Glomerular endothelial cell (primary cell): ENCODE measurements around the gene MYLK4. TPM values are rescaled to one million over a fixed set of nuclear protein-coding genes. Genes with fewer than 3 reads are reported as not detected.

Experiments used
- DNase-seq: peaks from one replicate; pipeline ENCODE4 v3.0.0-alpha.2; 2011; ENCODE audit warnings: low read depth, low spot score; ENCODE audit errors: extremely low read depth
- total RNA-seq: library from RNA; depleted of rRNA; stranded (reverse); fragments of >200 nt; gene quantifications from 2 replicates; pipeline ENCODE4 v1.2.3, GENCODE V29; 2015

MYLK4 gene
- total RNA-seq: 0.35 and 0.44 TPM in 2 replicates

DNA sequence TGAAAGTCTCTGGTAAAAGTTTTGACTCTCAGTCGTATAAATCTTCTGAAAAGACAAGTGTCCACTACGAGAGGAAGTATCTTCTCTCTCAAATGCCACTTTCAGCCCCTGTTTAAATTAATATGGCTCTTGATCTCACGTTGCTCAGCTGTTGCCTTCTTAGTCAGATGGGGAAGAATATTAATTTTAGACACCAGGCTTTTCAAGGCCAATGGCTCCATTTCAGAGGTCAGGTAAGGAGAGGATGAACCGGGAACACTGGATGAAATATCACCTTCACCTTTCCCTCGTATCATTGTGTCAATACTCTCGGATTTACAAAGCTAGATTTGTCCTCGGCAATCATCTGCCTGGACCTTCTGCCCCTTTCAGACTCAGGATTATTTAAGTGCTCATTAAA lies at the start of gene MYLK4:
Gene MYLK4, minus strand, starts transcription at position 91 of the 400 bp plus-strand sequence. CDS start 1,628 bp downstream, outside the sequence.
- DNase-seq: no peak

DNA sequence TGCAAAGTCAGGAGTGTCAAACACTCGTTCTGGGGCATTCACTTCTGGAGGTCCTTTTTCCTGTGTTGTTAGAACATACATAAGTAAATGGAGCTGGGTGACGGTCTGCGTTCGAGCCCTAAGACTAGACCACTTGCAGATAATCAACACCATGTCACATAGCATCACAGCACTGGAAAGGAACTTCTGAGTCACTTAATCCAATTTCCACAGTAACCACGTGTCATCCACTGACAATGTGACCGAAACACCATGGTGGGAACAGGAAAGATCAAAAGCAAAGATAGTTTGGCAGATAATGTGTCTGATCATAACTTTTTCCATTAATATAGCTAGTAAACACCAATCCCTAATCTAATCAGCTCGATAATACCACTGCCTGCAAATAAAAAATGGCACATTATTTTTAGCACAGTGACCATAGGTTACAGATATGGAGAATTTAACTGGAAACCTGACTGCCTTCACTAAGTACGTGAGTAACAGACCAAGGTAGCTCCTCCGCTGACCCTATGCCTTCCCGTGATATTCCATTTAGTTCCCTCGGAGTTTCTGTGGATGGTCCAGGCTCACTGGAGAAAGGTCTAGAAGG lies 49.3 kb upstream of the MYLK4 start:
- no peak for DNase-seq

GRCh38 chr6:2798586-2799134 lies 47.9 kb upstream of the MYLK4 start:
- DNase-seq: no peak

- DNase-seq: no peak
Observed at GRCh38 chr6:2797564-2798031, 46.9 kb upstream of the MYLK4 start.

- no peak for DNase-seq
Observed at GRCh38 chr6:2796861-2797260, 46.1 kb upstream of the MYLK4 start.

GRCh38 chr6:2795956-2796355 lies 45.2 kb upstream of the MYLK4 start:
- no peak for DNase-seq

DNA sequence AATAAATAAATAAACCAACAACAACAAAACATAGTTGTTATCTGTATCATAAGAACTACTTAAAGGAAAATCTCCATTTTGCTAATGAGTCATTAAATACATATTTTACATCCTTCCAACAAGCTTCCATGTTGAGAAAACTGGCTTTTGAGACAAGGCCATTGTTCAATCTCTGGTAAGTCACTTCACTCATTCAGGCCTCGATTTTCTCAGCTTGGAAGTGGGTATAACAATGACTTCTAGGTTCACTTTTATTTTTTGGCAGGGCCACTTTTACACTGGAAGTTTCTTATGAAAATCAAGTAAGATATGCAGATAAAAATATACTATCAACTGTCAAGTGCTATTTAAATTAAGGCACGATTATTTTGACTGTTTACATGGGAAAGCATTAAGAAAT lies 44.4 kb upstream of the MYLK4 start:
- no peak for DNase-seq

- no peak for DNase-seq
Observed at GRCh38 chr6:2794171-2794730, 43.5 kb upstream of the MYLK4 start.

GRCh38 chr6:2793534-2794151 lies 42.9 kb upstream of the MYLK4 start:
- no peak for DNase-seq

GRCh38 chr6:2792330-2793110 lies 41.8 kb upstream of the MYLK4 start:
- DNase-seq: no peak

- no peak for DNase-seq
Observed at GRCh38 chr6:2791450-2791974, 40.8 kb upstream of the MYLK4 start.

DNA sequence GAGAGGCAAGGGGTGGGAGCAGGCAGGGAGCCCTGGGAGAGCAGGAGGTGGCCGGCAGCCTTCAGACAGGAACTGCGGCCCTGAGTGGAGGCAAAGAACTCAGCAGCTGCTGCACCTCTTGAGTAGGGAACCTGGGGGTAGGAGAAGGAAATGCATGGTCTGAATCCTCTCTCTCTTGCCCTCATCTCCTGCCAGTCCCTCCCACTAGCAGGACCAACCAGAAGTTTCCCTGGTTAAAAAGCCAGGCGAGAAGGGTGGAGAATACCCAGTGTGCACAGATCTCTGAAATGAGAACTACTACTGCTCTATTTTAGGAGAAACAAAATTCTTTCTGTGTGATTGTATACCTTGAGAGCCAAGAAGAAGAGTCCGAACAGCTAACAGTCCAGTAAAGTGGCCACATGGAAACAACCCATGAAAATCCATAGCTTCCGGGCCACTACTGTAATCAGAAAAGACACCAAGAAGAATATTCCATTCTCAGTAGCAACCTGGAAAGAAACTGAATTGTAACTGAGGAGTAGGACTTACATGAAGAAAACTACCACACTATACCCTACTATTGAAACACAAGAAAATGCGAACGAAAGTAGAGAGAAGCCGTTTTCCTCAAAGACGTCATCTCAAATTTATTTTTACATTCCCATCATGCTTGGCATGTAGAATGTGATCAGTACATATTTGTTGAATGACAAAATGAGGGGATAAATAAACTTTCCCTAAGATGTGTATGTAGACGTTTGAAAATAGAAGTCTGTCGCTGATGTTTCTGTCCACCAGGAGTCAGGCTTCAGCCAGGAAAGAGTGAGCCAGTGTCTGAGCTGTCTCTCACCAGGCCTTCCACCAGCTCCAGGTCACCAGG lies 40.1 kb upstream of the MYLK4 start:
- DNase-seq: peak; percentile 70

DNA sequence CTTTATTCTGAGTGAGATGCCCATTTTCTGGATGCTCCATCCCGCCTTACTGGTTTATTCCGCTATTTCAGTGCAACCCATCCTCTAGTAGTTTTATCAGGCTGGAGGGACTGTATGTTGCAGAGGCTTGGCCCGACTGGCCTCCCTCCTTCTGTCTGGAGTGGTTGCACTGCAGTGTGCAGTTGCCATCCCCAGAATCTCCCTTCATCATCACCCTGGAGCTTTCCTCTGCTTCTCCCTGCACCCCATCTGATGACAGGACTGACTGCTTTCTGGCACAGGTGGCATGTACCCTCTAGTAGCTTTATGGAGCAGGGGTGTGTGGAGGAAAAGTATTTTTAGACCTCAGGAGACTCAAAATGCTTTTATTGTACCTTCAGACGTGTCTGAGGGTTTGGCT lies 35.5 kb upstream of the MYLK4 start:
- DNase-seq: no peak

DNA sequence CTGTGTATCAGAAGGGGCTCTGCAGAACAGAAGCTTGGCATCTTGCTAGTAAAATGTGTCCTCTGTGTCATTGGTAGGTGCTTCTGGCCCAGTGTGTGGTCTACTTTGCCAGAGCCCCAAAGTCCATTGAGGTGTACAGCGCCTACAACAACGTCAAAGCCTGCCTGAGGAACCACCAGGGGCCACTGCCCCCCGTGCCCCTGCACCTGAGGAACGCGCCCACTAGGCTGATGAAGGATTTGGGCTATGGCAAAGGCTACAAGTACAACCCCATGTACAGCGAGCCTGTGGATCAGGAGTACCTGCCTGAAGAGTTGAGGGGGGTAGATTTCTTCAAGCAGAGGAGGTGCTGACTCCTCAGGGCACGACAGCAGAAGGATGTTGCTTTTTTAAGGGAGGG lies 34.2 kb upstream of the MYLK4 start:
- no peak for DNase-seq

GRCh38 chr6:2784061-2784460 lies 33.3 kb upstream of the MYLK4 start:
- DNase-seq: no peak

DNA sequence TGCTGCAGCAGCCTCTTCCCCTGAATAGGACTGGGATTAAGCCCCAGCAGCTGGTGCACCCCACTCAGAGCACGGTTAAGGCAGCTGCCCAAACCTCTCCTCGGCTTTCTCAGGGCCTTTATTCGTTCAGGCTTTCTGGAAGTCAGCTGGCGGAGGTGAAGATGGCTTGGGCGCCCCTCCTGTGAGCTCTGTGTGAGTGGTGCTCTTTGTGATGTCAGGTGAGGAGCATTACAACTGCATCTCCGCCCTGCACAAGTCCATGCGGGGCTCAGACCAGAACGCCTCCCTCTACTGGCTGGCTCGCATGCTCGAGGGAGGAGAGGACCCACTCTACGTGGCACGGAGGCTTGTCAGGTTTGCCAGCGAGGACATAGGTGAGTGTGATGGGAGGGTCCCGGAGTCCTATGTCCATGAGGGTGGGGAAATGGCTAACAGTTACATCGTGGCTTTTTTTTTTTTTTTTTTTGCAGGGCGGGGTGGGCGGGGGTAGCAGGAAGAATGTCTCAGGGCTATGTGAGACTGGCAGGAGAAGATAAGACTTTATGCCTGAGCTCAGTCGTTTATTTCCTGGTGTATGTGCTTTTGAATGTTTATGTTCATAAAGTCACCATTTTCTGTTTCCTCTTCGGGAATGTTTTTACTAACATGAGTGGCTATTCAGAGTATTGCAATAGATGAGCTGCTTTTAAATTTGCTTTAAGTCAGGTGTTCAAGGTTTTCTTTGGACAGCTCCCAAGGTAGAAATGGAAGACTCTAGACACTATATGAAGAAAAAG lies 32.7 kb upstream of the MYLK4 start:
- DNase-seq: no peak

GRCh38 chr6:2782825-2783187 lies 32.1 kb upstream of the MYLK4 start:
- DNase-seq: no peak

DNA sequence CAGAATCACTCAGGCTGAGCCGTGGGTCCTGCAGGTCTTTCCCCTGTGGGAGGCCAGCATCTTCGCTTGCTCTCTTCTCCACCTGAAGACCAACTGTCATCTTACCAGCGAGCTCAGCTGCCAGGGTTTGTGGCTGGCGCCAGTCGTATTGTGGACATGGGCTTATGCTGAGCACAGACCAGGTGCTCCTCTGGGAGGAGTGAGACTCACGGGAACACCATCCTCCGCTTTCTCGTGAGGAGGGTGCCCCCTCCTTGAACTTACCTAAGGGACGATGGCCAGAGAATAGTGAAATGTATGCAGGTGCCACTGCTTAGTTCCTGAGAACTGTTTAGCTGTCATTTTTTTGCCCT lies 31.6 kb upstream of the MYLK4 start:
- no peak for DNase-seq

GRCh38 chr6:2781685-2782355 lies 31.1 kb upstream of the MYLK4 start:
- no peak for DNase-seq
